ENCODE results near the gene TAS1R1.
A peak's percentile ranks its signal among the peaks of the same experiment; 100 is the strongest.

Gene TAS1R1

DNA sequence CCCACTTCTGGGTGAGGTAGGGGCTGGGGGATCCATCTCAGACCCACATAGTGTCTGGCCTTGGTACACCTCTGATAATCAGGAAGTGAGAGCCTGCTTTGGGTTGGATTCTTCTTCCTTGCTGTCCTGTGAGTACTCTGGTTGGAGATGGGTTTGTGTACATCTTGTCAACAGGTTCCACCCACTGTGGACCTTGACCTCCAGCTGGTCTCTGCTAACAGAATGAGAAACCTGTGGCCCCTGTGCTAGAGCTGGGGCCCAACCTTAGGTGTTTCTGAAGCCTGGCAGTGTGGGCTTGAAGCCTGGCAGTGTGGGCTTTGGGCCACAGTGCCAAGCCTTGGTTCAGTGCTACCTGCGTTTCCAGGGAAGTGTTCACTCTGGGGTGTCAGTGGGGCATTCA lies 27.3 kb downstream of the TAS1R1 start:
- Histone ChIP-seq H3K4me3 (ENCODE audit: low read depth, low read length) (no peak overlapping the region), H3K36me3 (peaks cover 37% of the 10 kb centered on the region), H3K27ac (peak overlapping the region; percentile 14), H3K9me3 (ENCODE audit: severe bottlenecking) (no peaks in the 10 kb centered on the region), H3K27me3 (ENCODE audit: insufficient read depth, low read depth, severe bottlenecking) (no peaks in the 10 kb centered on the region)
- TF ChIP-seq, protein P1, sequence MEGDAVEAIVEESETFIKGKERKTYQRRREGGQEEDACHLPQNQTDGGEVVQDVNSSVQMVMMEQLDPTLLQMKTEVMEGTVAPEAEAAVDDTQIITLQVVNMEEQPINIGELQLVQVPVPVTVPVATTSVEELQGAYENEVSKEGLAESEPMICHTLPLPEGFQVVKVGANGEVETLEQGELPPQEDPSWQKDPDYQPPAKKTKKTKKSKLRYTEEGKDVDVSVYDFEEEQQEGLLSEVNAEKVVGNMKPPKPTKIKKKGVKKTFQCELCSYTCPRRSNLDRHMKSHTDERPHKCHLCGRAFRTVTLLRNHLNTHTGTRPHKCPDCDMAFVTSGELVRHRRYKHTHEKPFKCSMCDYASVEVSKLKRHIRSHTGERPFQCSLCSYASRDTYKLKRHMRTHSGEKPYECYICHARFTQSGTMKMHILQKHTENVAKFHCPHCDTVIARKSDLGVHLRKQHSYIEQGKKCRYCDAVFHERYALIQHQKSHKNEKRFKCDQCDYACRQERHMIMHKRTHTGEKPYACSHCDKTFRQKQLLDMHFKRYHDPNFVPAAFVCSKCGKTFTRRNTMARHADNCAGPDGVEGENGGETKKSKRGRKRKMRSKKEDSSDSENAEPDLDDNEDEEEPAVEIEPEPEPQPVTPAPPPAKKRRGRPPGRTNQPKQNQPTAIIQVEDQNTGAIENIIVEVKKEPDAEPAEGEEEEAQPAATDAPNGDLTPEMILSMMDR (IDR thresholded peaks at IDR 0.05; ENCODE audit: low read depth, low read length), result no peak
- DNase-seq, result no peak

DNA sequence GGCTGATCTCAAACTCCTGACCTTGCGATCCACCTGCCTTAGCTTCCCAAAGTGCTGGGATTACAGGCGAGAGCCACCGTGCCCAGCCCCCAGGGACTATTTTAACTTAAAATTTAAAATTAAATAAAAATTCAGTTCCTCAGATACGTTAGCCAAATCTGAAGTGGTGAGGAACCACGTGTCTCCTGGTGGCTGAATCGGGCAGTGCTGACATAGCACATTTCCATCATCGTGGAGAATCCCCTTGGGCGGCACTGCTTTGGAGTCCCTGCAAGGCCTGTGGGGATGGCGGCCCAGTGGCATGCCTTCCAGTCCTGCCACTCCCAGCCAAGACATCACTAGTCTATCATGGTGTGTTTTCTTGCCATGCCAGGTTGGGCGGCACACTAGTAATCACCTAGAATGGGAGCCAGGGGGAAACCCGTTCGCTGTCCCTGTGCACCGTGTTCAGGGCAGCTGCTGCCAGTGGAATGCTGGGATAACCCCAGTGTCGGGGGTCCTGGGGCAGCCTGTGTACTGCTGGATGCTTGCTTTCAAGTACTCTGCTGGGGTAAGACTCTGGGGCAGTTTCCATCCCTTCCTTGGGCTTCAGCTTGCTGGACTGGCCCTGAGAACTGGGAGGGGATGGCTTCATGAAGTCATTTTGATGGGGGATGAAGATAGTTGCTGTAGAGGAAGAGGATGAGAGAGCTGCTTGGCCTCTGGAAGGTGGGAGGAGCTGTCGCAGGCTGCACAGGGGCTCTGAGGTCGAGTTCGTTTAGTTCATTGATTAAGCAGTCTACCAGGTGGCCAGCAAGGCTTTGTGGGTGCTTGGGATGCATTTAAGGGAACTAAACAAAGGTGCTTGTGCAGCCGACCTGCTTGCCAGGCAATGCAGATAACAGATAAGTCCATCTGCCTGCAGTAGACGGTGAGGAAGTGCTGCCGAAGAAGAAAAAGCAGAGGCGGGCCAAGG lies 29.3 kb downstream of the TAS1R1 start:
- Histone ChIP-seq H3K27ac (peak overlapping the region; percentile 81), H3K9me3 (ENCODE audit: severe bottlenecking) (no peaks in the 10 kb centered on the region), H3K27me3 (ENCODE audit: insufficient read depth, low read depth, severe bottlenecking) (no peaks in the 10 kb centered on the region), H3K4me3 (ENCODE audit: low read depth, low read length) (no peak overlapping the region), H3K36me3 (peaks cover 57% of the 10 kb centered on the region)
- TF ChIP-seq, protein P1 (IDR thresholded peaks at IDR 0.05; ENCODE audit: low read depth, low read length), result peak; percentile 12; the same call in 1 of the 2 replicates
- no peak for DNase-seq

DNA sequence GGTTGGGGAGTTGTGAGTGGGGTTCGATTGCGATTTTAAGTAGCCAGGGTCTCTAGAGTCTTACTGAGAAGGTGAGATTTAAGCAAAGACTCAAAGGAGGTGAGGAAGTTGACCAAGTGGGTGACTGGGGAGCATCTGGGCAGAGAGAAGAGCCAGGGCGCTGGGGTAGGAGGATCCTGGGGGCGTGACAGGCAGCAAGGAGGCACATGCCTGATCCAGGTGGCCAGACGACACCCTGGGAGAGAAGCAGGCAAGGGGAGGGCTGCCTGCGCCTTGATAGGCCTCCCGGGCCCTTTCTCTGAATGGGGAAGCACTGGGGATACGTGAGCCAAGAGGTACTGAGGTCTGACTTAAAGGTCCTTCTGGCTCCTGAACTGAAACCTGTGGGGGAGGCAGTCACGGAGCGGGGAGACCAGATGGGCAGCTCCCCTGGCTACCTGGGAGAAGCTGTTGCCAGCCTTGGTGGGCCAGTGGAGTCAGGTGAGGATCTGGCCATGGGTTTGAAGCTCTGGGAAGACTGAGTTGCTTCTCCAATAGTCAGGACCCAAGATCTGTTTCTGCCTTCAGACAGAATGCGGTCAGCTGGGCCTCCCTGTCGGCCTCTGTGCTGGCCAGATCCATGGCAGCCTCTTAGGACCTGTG lies 30.1 kb downstream of the TAS1R1 start:
- peak overlapping the region; percentile 81 for H3K27ac ChIP-seq
- no peaks in the 10 kb centered on the region for H3K9me3 ChIP-seq (ENCODE audit: severe bottlenecking)
- DNase-seq, result peak; percentile 77
- TF ChIP-seq, protein P1 (IDR thresholded peaks at IDR 0.05; ENCODE audit: low read depth, low read length), result no peak
- no peaks in the 10 kb centered on the region for H3K27me3 ChIP-seq (ENCODE audit: insufficient read depth, low read depth, severe bottlenecking)
- peaks cover 65% of the 10 kb centered on the region for H3K36me3 ChIP-seq
- 0 out of 2 replicates have a peak overlapping the region, but pooled peaks have one; percentile 1 for H3K4me3 ChIP-seq (ENCODE audit: low read depth, low read length)

DNA sequence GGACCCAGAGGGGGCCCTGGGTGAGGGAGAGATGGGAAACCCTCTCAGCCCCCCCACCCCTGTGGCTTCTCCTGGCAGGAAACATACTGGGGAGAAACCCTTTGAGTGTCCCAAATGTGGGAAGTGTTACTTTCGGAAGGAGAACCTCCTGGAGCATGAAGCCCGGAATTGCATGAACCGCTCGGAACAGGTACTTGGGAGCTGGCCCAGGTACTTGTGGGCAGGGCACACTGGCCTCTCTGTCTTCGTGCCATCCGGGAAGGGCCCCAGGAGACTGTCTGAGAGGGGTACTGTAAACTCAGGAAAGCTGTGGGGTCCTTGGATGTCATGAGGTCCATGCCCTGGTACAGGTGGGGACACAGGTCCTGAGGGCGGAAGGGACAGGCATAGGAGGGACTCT lies 30.7 kb downstream of the TAS1R1 start:
- Histone ChIP-seq H3K36me3 (peaks cover 70% of the 10 kb centered on the region), H3K27ac (peak overlapping the region; percentile 81), H3K27me3 (ENCODE audit: insufficient read depth, low read depth, severe bottlenecking) (no peaks in the 10 kb centered on the region), H3K9me3 (ENCODE audit: severe bottlenecking) (no peaks in the 10 kb centered on the region), H3K4me3 (ENCODE audit: low read depth, low read length) (no peak overlapping the region)
- TF ChIP-seq, protein P1 (IDR thresholded peaks at IDR 0.05; ENCODE audit: low read depth, low read length), result no peak
- DNase-seq, result no peak

DNA sequence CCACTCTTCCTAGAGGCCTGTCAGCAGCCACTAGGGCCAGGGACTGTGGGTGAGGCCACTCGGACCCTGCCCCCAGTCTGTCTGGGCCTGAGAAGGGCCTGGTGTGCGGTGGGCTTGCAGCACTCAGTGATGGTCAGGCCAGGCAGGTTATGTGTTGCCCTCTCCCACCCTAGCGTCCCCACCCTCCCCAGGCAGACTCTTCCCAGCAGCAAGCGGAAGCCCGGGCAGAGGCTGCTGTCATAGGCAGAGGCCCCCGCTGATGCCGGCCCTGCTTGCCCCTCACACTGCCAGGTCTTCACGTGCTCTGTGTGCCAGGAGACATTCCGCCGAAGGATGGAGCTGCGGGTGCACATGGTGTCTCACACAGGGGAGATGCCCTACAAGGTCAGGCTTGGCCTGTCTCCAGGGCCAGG lies 31.3 kb downstream of the TAS1R1 start:
- TF ChIP-seq, protein P1 (IDR thresholded peaks at IDR 0.05; ENCODE audit: low read depth, low read length), result no peak
- Histone ChIP-seq H3K27ac (peak overlapping the region; percentile 81), H3K9me3 (ENCODE audit: severe bottlenecking) (no peaks in the 10 kb centered on the region), H3K4me3 (ENCODE audit: low read depth, low read length) (no peak overlapping the region), H3K36me3 (peaks cover 70% of the 10 kb centered on the region), H3K27me3 (ENCODE audit: insufficient read depth, low read depth, severe bottlenecking) (no peaks in the 10 kb centered on the region)
- no peak for DNase-seq
